NT2/D1 (cell line): ENCODE results near the gene POLR2M.

Source experiments
- YY1 ChIP-seq: IDR thresholded peaks from 2 replicates; pipeline ENCODE4 v1.6.1; 2011; ENCODE audit not compliant: insufficient read length, insufficient read depth
- ZNF274 ChIP-seq: IDR thresholded peaks from 2 replicates; pipeline ENCODE4 v1.6.1; 2011; ENCODE audit warnings: mild to moderate bottlenecking, low read depth, low read length

GRCh38 chr15:57736591-57736990, 30.1 kb downstream of the POLR2M start:
- TF ChIP-seq ZNF274, result no peak
- no peak for TF ChIP-seq YY1
